Calu3 (cell line): ENCODE measurements around the gene CD160. TPM values are rescaled to one million over a fixed set of nuclear protein-coding genes. Genes with fewer than 3 reads are reported as not detected.
A peak's percentile ranks its signal among the peaks of the same experiment; 100 is the strongest.
"Not testable (repeated sequence)": the region's sequence is repeated elsewhere in the genome, so short reads cannot be mapped to it uniquely, and the experiment has no call there.

ENCODE experiments used
- BruUV-seq: library from RNA; stranded (reverse); fragments of 400-500 nt; replicated peaks from 2 replicates; lab custom pipeline; 2021; lab: Mats Ljungman, UMichigan
- CTCF ChIA-PET: fragments of 300-600 bp; sonication (Branson Sonifier 250); formaldehyde crosslinking; loops from one replicate; lab custom pipeline; 2022; ENCODE audit warnings: antibody characterized with exemption; lab: Charles Lee
- DNase-seq: peaks from one replicate; pipeline ENCODE4 v3.0.0; 2022
- H3K27ac Mint-ChIP-seq: one replicate; pipeline ENCODE4 v1.8.0; 2022; ENCODE audit warnings: mixed read lengths; ENCODE audit not compliant: unreplicated experiment
- H3K27me3 Mint-ChIP-seq: one replicate; pipeline ENCODE4 v1.8.0; 2022; ENCODE audit warnings: mixed read lengths; ENCODE audit not compliant: unreplicated experiment
- H3K36me3 Mint-ChIP-seq: one replicate; pipeline ENCODE4 v1.8.0; 2022; ENCODE audit warnings: mild to moderate bottlenecking, moderate library complexity, mixed read lengths; ENCODE audit not compliant: insufficient read depth, unreplicated experiment
- H3K4me1 Mint-ChIP-seq: one replicate; pipeline ENCODE4 v1.8.0; 2022; ENCODE audit warnings: mild to moderate bottlenecking, low read depth, mixed read lengths; ENCODE audit not compliant: unreplicated experiment
- H3K4me3 Mint-ChIP-seq: one replicate; pipeline ENCODE4 v1.8.0; 2022; ENCODE audit warnings: mild to moderate bottlenecking, low read depth, moderate library complexity, mixed read lengths; ENCODE audit not compliant: unreplicated experiment
- H3K9me3 Mint-ChIP-seq: one replicate; pipeline ENCODE4 v1.8.0; 2022; ENCODE audit warnings: low read depth, mixed read lengths; ENCODE audit not compliant: unreplicated experiment
- CTCF ChIP-seq: fragments of 200-600 bp; IDR thresholded peaks from one replicate; pipeline ENCODE4 v1.8.0; 2022; ENCODE audit warnings: antibody characterized with exemption; ENCODE audit not compliant: unreplicated experiment
- intact Hi-C: fragments of 100-400 bp; cut with micrococcal nuclease; formaldehyde crosslinking; loops from one replicate; pipeline ENCODE4 v1.10.0; 2022; ENCODE audit not compliant: unreplicated experiment
- total RNA-seq: library from RNA; stranded (reverse); gene quantifications from 2 replicates; pipeline ENCODE4 v1.2.3, GENCODE V29; 2022

The CD160 gene
- total RNA-seq, 1 experiment from 2014 or later: not detected

- TF ChIP-seq CTCF: peak; percentile 97
- BruUV-seq: no TSS peak
- peaks cover 21% of the 10 kb centered on the region for H3K27me3 Mint-ChIP-seq
- no peaks in the 10 kb centered on the region for H3K9me3 Mint-ChIP-seq
- peak; percentile 82 for DNase-seq
- no peak overlapping the region for H3K27ac Mint-ChIP-seq
- H3K36me3 Mint-ChIP-seq: peaks cover 9% of the 10 kb centered on the region
- intact Hi-C loops: no loop called here
- H3K4me1 Mint-ChIP-seq: peaks cover 9% of the 10 kb centered on the region
- peak overlapping the region; percentile 64 for H3K4me3 Mint-ChIP-seq
- CTCF ChIA-PET: interaction anchor here (0.6 to 1.5 kb wide), 7 partner anchors 10 to 124 kb away, joined by 3 to 5 read pairs (median 4); partner anchors contain the start of genes NUDT17 and PDZK1
Measured at GRCh38 chr1:145720878-145721671, 1.8 kb downstream of the CD160 start.

GRCh38 chr1:145726193-145726592 is 6.9 kb downstream of the CD160 start:
- intact Hi-C loops, H3K4me3 Mint-ChIP-seq, H3K36me3 Mint-ChIP-seq, BruUV-seq, DNase-seq, H3K27ac Mint-ChIP-seq, H3K9me3 Mint-ChIP-seq, CTCF ChIA-PET: not testable (repeated sequence)
- H3K27me3 Mint-ChIP-seq: peaks cover 18% of the 10 kb centered on the region
- H3K4me1 Mint-ChIP-seq: peaks cover 31% of the 10 kb centered on the region

GRCh38 chr1:145729196-145729595 is 9.9 kb downstream of the CD160 start:
- CTCF ChIA-PET: interaction anchor here (1.3 kb wide), 1 partner anchor 10 kb away, joined by 8 read pairs; no protein-coding TSS in a partner anchor
- BruUV-seq: no TSS peak
- Mint-ChIP-seq H3K27ac (no peak overlapping the region), H3K36me3 (no peaks in the 10 kb centered on the region), H3K27me3 (peaks cover 7% of the 10 kb centered on the region), H3K9me3 (no peaks in the 10 kb centered on the region), H3K4me3 (no peak overlapping the region), H3K4me1 (peaks cover 22% of the 10 kb centered on the region)
- no peak for DNase-seq
- TF ChIP-seq CTCF: no peak
- intact Hi-C loops: no loop called here

GRCh38 chr1:145729666-145730436 is 10.6 kb downstream of the CD160 start:
- DNase-seq: peak; percentile 12
- TF ChIP-seq CTCF: no peak
- H3K9me3 Mint-ChIP-seq: no peaks in the 10 kb centered on the region
- H3K27ac Mint-ChIP-seq: no peak overlapping the region
- peaks cover 13% of the 10 kb centered on the region for H3K27me3 Mint-ChIP-seq
- peaks cover 22% of the 10 kb centered on the region for H3K4me1 Mint-ChIP-seq
- CTCF ChIA-PET: interaction anchor here (1.3 kb wide), 1 partner anchor 10 kb away, joined by 8 read pairs; no protein-coding TSS in a partner anchor
- no TSS peak for BruUV-seq
- no peak overlapping the region for H3K4me3 Mint-ChIP-seq
- no peaks in the 10 kb centered on the region for H3K36me3 Mint-ChIP-seq
- intact Hi-C loops: loop anchor here (10.0 kb wide), 1 partner anchor 95 kb away; the partner anchor contains the start of genes POLR3C and RNF115
